GM18907 (cell line): ENCODE measurements around the gene SRSF6.
"Not testable (repeated sequence)": the region's sequence is repeated elsewhere in the genome, so short reads cannot be mapped to it uniquely, and the experiment has no call there.

ENCODE experiments used
- ATAC-seq: cut with Tn5 transposase; IDR thresholded peaks from one replicate; pipeline ENCODE4 v1.9.1; 2021; ENCODE audit warnings: mild to moderate bottlenecking, moderate library complexity; ENCODE audit not compliant: unreplicated experiment

Gene SRSF6

GRCh38 chr20:43457640-43458421, at the start of gene SRSF6:
Gene SRSF6, plus strand, starts transcription at chr20:43457896. Its CDS starts 138 bp downstream, at chr20:43458034.
- peak; percentile 86 for ATAC-seq

GRCh38 chr20:43408848-43409576, 48.7 kb upstream of the SRSF6 start:
- ATAC-seq = no peak

- ATAC-seq = no peak
Observed at GRCh38 chr20:43409577-43409913, 48.2 kb upstream of the SRSF6 start.

- ATAC-seq = no peak
Observed at GRCh38 chr20:43415661-43416430, 41.9 kb upstream of the SRSF6 start.

- no peak for ATAC-seq
Observed at GRCh38 chr20:43416591-43417228, 41.0 kb upstream of the SRSF6 start.

GRCh38 chr20:43420192-43420591, 37.5 kb upstream of the SRSF6 start:
- ATAC-seq = no peak

- ATAC-seq = not testable (repeated sequence)
Observed at GRCh38 chr20:43420913-43421312, 36.8 kb upstream of the SRSF6 start.

- no peak for ATAC-seq
Observed at GRCh38 chr20:43426172-43426571, 31.5 kb upstream of the SRSF6 start.

- ATAC-seq = no peak
Observed at GRCh38 chr20:43430265-43431133, 27.2 kb upstream of the SRSF6 start.

GRCh38 chr20:43431134-43431519, 26.6 kb upstream of the SRSF6 start:
- no peak for ATAC-seq

- ATAC-seq = no peak
Observed at GRCh38 chr20:43432498-43432897, 25.2 kb upstream of the SRSF6 start.

- ATAC-seq = no peak
Observed at GRCh38 chr20:43433250-43433854, 24.3 kb upstream of the SRSF6 start.

- ATAC-seq = no peak
Observed at GRCh38 chr20:43434565-43434964, 23.1 kb upstream of the SRSF6 start.

- ATAC-seq = peak; percentile 77
Observed at GRCh38 chr20:43438578-43439316, 18.9 kb upstream of the SRSF6 start.

- ATAC-seq = no peak
Observed at GRCh38 chr20:43440531-43440930, 17.2 kb upstream of the SRSF6 start.

GRCh38 chr20:43442282-43442880, 15.3 kb upstream of the SRSF6 start:
- ATAC-seq = no peak

GRCh38 chr20:43444107-43444506, 13.6 kb upstream of the SRSF6 start:
- no peak for ATAC-seq

GRCh38 chr20:43446361-43446879, 11.3 kb upstream of the SRSF6 start:
- no peak for ATAC-seq

GRCh38 chr20:43448431-43448747, 9.3 kb upstream of the SRSF6 start:
- not testable (repeated sequence) for ATAC-seq
